Activated gamma-delta T cell (primary cell): ENCODE data around the gene GRM7.

Source experiments
- DNase-seq: peaks from one replicate; lab custom pipeline; 2025; lab: John Stamatoyannopoulos, UW

The GRM7 gene

GRCh38 chr3:7657214-7658112 lies 796.5 kb downstream of the GRM7 start:
- DNase-seq, result no peak

- no peak for DNase-seq
These were observed 797.4 kb downstream of the GRM7 start for GRCh38 chr3:7658294-7658693.

GRCh38 chr3:7659079-7659478 lies 798.2 kb downstream of the GRM7 start:
- no peak for DNase-seq

- no peak for DNase-seq
These were observed 802.9 kb downstream of the GRM7 start for GRCh38 chr3:7663771-7664170.

GRCh38 chr3:7667774-7668173 lies 806.9 kb downstream of the GRM7 start:
- no peak for DNase-seq

GRCh38 chr3:7669641-7670040 lies 808.7 kb downstream of the GRM7 start:
- no peak for DNase-seq

GRCh38 chr3:7678521-7678920 lies 817.6 kb downstream of the GRM7 start:
- no peak for DNase-seq

GRCh38 chr3:7682822-7683229 lies 821.9 kb downstream of the GRM7 start:
- DNase-seq, result no peak

GRCh38 chr3:7683426-7683825 lies 822.5 kb downstream of the GRM7 start:
- no peak for DNase-seq

- no peak for DNase-seq
These were observed 823.3 kb downstream of the GRM7 start for GRCh38 chr3:7684182-7684715.

- no peak for DNase-seq
These were observed 826.7 kb downstream of the GRM7 start for GRCh38 chr3:7687428-7688147.

- no peak for DNase-seq
These were observed 832.0 kb downstream of the GRM7 start for GRCh38 chr3:7692866-7693265.

GRCh38 chr3:7693976-7694375 lies 833.1 kb downstream of the GRM7 start:
- DNase-seq, result no peak

GRCh38 chr3:7695049-7695448 lies 834.1 kb downstream of the GRM7 start:
- no peak for DNase-seq

GRCh38 chr3:7696320-7696719 lies 835.4 kb downstream of the GRM7 start:
- no peak for DNase-seq

GRCh38 chr3:7697548-7697947 lies 836.6 kb downstream of the GRM7 start:
- no peak for DNase-seq

- DNase-seq, result no peak
These were observed 839.6 kb downstream of the GRM7 start for GRCh38 chr3:7700539-7700938.

GRCh38 chr3:7700977-7701376 lies 840.1 kb downstream of the GRM7 start:
- no peak for DNase-seq

- DNase-seq, result no peak
These were observed 846.3 kb downstream of the GRM7 start for GRCh38 chr3:7707187-7707586.

- DNase-seq, result no peak
These were observed 848.6 kb downstream of the GRM7 start for GRCh38 chr3:7709376-7710082.

- no peak for DNase-seq
These were observed 849.4 kb downstream of the GRM7 start for GRCh38 chr3:7710284-7710683.

GRCh38 chr3:7713724-7714123 lies 852.8 kb downstream of the GRM7 start:
- DNase-seq, result no peak
